G401 (cell line): ENCODE data around the gene ZNHIT6. TPM values are rescaled to one million over a fixed set of nuclear protein-coding genes. Genes with fewer than 3 reads are reported as not detected.

Source experiments
- DNase-seq: peaks from one replicate; pipeline ENCODE4 v3.0.0-alpha.2; 2015; ENCODE audit warnings: low spot score
- in situ Hi-C: cut with HindIII; loops from 2 replicates; pipeline ENCODE4 v1.10.0; 2016; ENCODE audit warnings: low sequenced_read_pairs, mixed read lengths
- total RNA-seq: library from RNA; depleted of rRNA; stranded (reverse); fragments of >200 nt; shearing (Covaris generic); gene quantifications from 2 replicates; pipeline ENCODE4 v1.2.3, GENCODE V29; 2014; rRNA removed

The ZNHIT6 gene
- total RNA-seq, 1 experiment from 2014 or later: 10.2 TPM

GRCh38 chr1:85604298-85604997, 103.8 kb downstream of the ZNHIT6 start:
- in situ Hi-C loops: loop anchor here (10.0 kb wide), 1 partner anchor 100 kb away; the partner anchor contains the start of gene ZNHIT6
- no peak for DNase-seq

DNA sequence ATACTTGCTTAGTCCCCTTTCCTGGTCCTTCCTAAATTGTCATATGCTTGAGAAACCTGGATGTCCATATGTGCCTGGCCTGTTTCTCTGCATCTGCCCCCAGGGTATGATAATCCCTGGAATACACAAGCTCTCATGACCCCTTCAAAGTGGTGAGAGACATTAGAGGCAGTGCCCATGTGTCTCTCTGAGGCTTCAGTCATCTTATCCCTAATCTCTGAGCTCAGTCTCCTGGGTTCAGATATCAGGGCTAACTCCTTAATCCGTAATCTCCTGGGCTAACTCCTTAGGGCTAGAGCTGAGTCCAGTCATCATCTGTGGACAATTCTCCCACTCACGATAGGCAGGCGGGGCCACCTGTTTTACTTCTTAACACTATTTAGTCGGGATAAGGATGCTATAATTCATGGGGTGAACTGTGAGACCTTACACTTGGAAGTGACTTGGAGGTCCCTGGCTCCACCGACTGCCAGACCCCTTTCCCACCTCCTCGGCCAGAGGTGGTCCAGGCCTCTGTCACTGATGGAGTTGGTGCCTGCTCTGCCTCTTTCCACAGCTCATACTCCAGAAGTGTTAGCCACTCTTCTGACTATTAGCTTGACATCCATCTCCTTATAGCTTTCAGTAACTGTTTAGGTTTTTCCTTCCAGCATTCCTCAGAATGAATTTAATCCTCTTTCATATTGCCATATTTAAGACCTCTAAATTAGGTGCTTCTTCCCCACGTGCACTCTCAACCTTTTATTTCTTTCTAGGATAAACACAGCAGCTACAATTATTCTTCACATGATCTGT, 105.0 kb downstream of the ZNHIT6 start:
- in situ Hi-C loops: loop anchor here (10.0 kb wide), 1 partner anchor 102 kb away; the partner anchor contains the start of gene ZNHIT6
- no peak for DNase-seq

- DNase-seq: no peak
- in situ Hi-C loops: loop anchor here (10.0 kb wide), 1 partner anchor 102 kb away; the partner anchor contains the start of gene ZNHIT6
These were observed 105.7 kb downstream of the ZNHIT6 start for GRCh38 chr1:85602571-85602970.

DNA sequence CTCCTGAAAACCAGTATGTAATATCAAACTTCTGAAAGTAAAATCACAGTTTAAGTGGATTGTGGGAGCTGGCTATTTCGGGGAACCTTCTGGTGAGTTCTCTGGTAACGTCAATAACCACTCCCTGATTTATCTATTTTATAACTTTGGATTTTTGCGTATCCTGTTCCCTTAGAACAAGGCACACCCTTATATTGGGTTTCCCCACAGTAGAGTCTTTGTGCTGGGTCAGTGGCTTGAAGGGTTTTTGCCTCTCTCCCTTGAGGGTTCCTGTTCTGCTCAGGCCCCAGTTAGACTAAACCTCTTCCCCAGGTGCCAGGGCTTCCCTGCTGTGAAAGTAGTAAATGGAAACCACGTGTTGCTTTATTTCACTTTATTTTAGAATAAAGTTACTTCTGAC, 106.3 kb downstream of the ZNHIT6 start:
- in situ Hi-C loops: loop anchor here (10.0 kb wide), 1 partner anchor 103 kb away; the partner anchor contains the start of gene ZNHIT6
- DNase-seq: no peak

DNA sequence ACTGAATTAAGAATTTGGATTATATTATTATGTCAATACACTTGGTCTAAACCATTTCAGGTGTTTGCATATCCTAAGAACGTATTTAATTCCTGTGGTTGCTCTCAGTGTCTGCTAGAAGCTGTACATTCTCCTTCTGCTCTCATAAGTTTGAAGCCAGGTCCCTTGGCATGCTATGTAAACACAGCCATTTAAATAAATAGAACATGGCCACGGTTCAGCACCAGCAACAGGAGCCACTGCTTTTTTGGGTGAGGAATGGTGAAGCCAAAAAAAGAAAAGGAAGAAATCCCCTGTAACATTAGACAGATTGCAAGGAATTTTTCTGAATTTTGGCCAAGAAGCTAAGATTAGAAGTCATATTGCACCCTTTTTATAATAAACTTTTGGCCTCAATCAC, 108.6 kb downstream of the ZNHIT6 start:
- in situ Hi-C loops: loop anchor here (10.0 kb wide), 1 partner anchor 105 kb away; the partner anchor contains the start of gene ZNHIT6
- DNase-seq: peak; percentile 16

Other genes with a start within 250 kb of the ZNHIT6 start
- gene DDAH1, start 243.3 kb downstream of the ZNHIT6 start, total RNA-seq: 38.1 and 47.8 TPM in 2 replicates
- gene CCN1, start 127.7 kb downstream of the ZNHIT6 start, total RNA-seq: 58.3 and 63.1 TPM in 2 replicates